ENCODE results near the gene DNMT3A.
A peak's percentile ranks its signal among the peaks of the same experiment; 100 is the strongest.

DNMT3A gene

DNA sequence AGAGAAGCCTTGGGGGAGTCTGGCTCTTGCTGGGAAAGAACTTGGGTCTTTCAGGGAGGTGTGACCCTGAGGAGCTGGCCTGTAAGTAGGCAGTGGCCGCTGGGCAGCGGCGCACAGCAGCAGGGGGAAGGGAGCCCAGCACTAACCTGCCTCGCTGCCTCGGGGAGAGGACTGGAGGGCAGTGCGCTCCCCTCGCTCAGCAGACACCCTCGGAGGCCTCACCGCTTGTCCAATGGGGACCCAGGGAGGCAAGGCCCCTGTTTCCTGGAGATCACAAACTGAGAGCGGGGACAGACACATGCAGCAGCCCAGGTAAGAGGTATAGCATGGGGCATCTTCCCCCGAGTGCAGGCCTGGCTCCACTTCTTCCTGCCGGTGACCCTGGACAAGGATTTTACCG is 3.3 kb downstream of the DNMT3A start:
- no peaks in the 10 kb centered on the region for H3K36me3 ChIP-seq (ENCODE audit: insufficient read depth, low read length)
- 0 out of 2 replicates have a peak overlapping the region, but pooled peaks have one; percentile 14 for H3K4me2 ChIP-seq (ENCODE audit: insufficient read depth, low read length)
- H3K4me1 ChIP-seq (ENCODE audit: insufficient read depth, low read length), result peaks cover 25% of the 10 kb centered on the region
- no peaks in the 10 kb centered on the region for H3K27me3 ChIP-seq (ENCODE audit: insufficient read depth, low read length, poor library complexity)
- DNase-seq, result no peak
- H3K79me2 ChIP-seq (ENCODE audit: insufficient read depth, low read length), result peaks cover 67% of the 10 kb centered on the region
- TF ChIP-seq, protein P1, sequence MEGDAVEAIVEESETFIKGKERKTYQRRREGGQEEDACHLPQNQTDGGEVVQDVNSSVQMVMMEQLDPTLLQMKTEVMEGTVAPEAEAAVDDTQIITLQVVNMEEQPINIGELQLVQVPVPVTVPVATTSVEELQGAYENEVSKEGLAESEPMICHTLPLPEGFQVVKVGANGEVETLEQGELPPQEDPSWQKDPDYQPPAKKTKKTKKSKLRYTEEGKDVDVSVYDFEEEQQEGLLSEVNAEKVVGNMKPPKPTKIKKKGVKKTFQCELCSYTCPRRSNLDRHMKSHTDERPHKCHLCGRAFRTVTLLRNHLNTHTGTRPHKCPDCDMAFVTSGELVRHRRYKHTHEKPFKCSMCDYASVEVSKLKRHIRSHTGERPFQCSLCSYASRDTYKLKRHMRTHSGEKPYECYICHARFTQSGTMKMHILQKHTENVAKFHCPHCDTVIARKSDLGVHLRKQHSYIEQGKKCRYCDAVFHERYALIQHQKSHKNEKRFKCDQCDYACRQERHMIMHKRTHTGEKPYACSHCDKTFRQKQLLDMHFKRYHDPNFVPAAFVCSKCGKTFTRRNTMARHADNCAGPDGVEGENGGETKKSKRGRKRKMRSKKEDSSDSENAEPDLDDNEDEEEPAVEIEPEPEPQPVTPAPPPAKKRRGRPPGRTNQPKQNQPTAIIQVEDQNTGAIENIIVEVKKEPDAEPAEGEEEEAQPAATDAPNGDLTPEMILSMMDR (IDR thresholded peaks at IDR 0.05; ENCODE audit: borderline replicate concordance, extremely low read depth, low read length, poor library complexity, severe bottlenecking), result no peak
- no peak for TF ChIP-seq EZH2 (IDR thresholded peaks at IDR 0.05; ENCODE audit: borderline replicate concordance, low read depth, low read length, severe bottlenecking)
- H3K4me3 ChIP-seq (ENCODE audit: low read depth in 1 of 2, low read length in 2 of 2), result no peak overlapping the region
- no peak overlapping the region for H3K9ac ChIP-seq (ENCODE audit: low read depth, low read length)
- H3K27ac ChIP-seq (ENCODE audit: low read length), result no peak overlapping the region
- no peaks in the 10 kb centered on the region for H3K9me3 ChIP-seq (ENCODE audit: insufficient read depth, low read length, severe bottlenecking)
- no peak overlapping the region for H2AFZ ChIP-seq (ENCODE audit: low read depth, low read length)
- ATAC-seq (ENCODE audit: insufficient read depth, low read depth), result no peak
- H4K20me1 ChIP-seq (ENCODE audit: insufficient read depth, low read length), result peaks cover 62% of the 10 kb centered on the region

DNA sequence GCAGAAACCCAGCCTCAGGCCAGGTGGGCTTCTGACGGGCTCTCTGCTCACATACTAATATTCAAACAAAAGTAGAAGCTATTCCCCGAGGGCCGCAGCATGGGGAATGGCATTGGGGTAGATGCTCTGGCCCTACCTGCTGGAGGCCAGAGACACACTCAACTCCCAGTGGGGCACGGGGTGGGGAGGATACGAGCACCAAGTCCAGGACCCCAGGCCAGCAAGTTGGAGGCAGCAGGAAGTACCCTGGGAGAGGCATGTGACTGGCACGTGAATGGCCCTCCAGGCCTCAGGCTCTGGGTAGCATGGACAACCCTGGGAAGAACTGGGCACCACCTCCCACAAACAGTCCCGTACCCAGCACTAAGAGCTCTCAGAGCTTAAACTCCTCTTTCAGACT is 3.8 kb downstream of the DNMT3A start:
- Histone ChIP-seq H3K27ac (ENCODE audit: low read length) (no peak overlapping the region), H4K20me1 (ENCODE audit: insufficient read depth, low read length) (peaks cover 65% of the 10 kb centered on the region), H3K79me2 (ENCODE audit: insufficient read depth, low read length) (peaks cover 70% of the 10 kb centered on the region), H2AFZ (ENCODE audit: low read depth, low read length) (no peak overlapping the region), H3K9ac (ENCODE audit: low read depth, low read length) (no peak overlapping the region), H3K4me2 (ENCODE audit: insufficient read depth, low read length) (peak overlapping the region; percentile 14; the same call in 1 of the 2 replicates), H3K9me3 (ENCODE audit: insufficient read depth, low read length, severe bottlenecking) (no peaks in the 10 kb centered on the region), H3K4me1 (ENCODE audit: insufficient read depth, low read length) (peaks cover 24% of the 10 kb centered on the region), H3K4me3 (ENCODE audit: low read depth in 1 of 2, low read length in 2 of 2) (no peak overlapping the region), H3K36me3 (ENCODE audit: insufficient read depth, low read length) (no peaks in the 10 kb centered on the region), H3K27me3 (ENCODE audit: insufficient read depth, low read length, poor library complexity) (no peaks in the 10 kb centered on the region)
- no peak for TF ChIP-seq EZH2 (IDR thresholded peaks at IDR 0.05; ENCODE audit: borderline replicate concordance, low read depth, low read length, severe bottlenecking)
- TF ChIP-seq, protein P1 (IDR thresholded peaks at IDR 0.05; ENCODE audit: borderline replicate concordance, extremely low read depth, low read length, poor library complexity, severe bottlenecking), result no peak
- DNase-seq, result no peak
- ATAC-seq (ENCODE audit: insufficient read depth, low read depth), result no peak

DNA sequence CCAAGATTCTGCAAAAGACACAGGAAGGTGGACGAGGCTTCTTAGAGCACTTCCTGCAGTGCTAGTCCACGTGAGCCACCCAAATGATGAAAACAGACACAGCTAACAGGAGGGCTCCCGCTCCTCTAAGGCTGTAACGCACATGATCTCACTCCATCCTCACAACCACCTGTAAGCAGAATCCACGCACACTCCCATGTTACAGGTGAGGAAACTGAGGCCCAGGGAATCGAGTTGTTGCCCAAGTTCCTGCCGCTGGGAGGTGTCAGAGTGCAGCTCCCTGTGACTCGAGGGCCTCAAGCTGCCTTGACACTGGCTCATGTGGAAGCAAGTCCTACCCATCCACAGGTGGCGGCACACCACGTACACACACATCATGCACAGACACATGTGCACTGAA is 4.4 kb downstream of the DNMT3A start:
- Histone ChIP-seq H4K20me1 (ENCODE audit: insufficient read depth, low read length) (peaks cover 71% of the 10 kb centered on the region), H3K9me3 (ENCODE audit: insufficient read depth, low read length, severe bottlenecking) (no peaks in the 10 kb centered on the region), H3K4me3 (ENCODE audit: low read depth in 1 of 2, low read length in 2 of 2) (no peak overlapping the region), H3K36me3 (ENCODE audit: insufficient read depth, low read length) (0 out of 2 replicates have a peak, but pooled peaks cover 3% of the 10 kb centered on the region), H3K27me3 (ENCODE audit: insufficient read depth, low read length, poor library complexity) (no peaks in the 10 kb centered on the region), H3K4me1 (ENCODE audit: insufficient read depth, low read length) (peaks cover 18% of the 10 kb centered on the region), H3K79me2 (ENCODE audit: insufficient read depth, low read length) (peaks cover 76% of the 10 kb centered on the region), H3K9ac (ENCODE audit: low read depth, low read length) (no peak overlapping the region), H3K27ac (ENCODE audit: low read length) (no peak overlapping the region), H3K4me2 (ENCODE audit: insufficient read depth, low read length) (no peak overlapping the region), H2AFZ (ENCODE audit: low read depth, low read length) (no peak overlapping the region)
- TF ChIP-seq, protein P1 (IDR thresholded peaks at IDR 0.05; ENCODE audit: borderline replicate concordance, extremely low read depth, low read length, poor library complexity, severe bottlenecking), result no peak
- TF ChIP-seq EZH2 (IDR thresholded peaks at IDR 0.05; ENCODE audit: borderline replicate concordance, low read depth, low read length, severe bottlenecking), result no peak
- ATAC-seq (ENCODE audit: insufficient read depth, low read depth) (no peak), DNase-seq (no peak)

All from DND-41 (cell line).